Kidney glomerular epithelial cell (primary cell): ENCODE results near the gene RIMS3.

Source experiments
- DNase-seq: peaks from one replicate; lab custom pipeline; 2025; lab: John Stamatoyannopoulos, UW

Gene RIMS3

GRCh38 chr1:40653851-40654537 lies 11.5 kb downstream of the RIMS3 start:
- DNase-seq: no peak

GRCh38 chr1:40652979-40653378 lies 12.5 kb downstream of the RIMS3 start:
- no peak for DNase-seq

GRCh38 chr1:40652468-40652867 lies 13.0 kb downstream of the RIMS3 start:
- DNase-seq: no peak

GRCh38 chr1:40651138-40651857 lies 14.2 kb downstream of the RIMS3 start:
- DNase-seq: no peak

GRCh38 chr1:40650075-40650474 lies 15.4 kb downstream of the RIMS3 start:
- no peak for DNase-seq

- no peak for DNase-seq
These were observed 15.9 kb downstream of the RIMS3 start for GRCh38 chr1:40649592-40649930.

- no peak for DNase-seq
These were observed 16.4 kb downstream of the RIMS3 start for GRCh38 chr1:40648928-40649591.

GRCh38 chr1:40648200-40648599 lies 17.3 kb downstream of the RIMS3 start:
- no peak for DNase-seq

GRCh38 chr1:40646315-40646714 lies 19.2 kb downstream of the RIMS3 start:
- no peak for DNase-seq

- no peak for DNase-seq
These were observed 20.3 kb downstream of the RIMS3 start for GRCh38 chr1:40645118-40645680.

- no peak for DNase-seq
These were observed 23.8 kb downstream of the RIMS3 start for GRCh38 chr1:40641601-40642242.

- DNase-seq: no peak
These were observed 25.0 kb downstream of the RIMS3 start for GRCh38 chr1:40640314-40641076.

GRCh38 chr1:40638097-40639036 lies 27.1 kb downstream of the RIMS3 start:
- DNase-seq: no peak

GRCh38 chr1:40637470-40638007 lies 27.9 kb downstream of the RIMS3 start:
- DNase-seq: no peak

GRCh38 chr1:40636777-40637176 lies 28.7 kb downstream of the RIMS3 start:
- no peak for DNase-seq

GRCh38 chr1:40635763-40636500 lies 29.6 kb downstream of the RIMS3 start:
- DNase-seq: no peak

GRCh38 chr1:40634901-40635655 lies 30.4 kb downstream of the RIMS3 start:
- DNase-seq: peak; percentile 19

- no peak for DNase-seq
These were observed 31.5 kb downstream of the RIMS3 start for GRCh38 chr1:40633931-40634376.

GRCh38 chr1:40633523-40633922 lies 32.0 kb downstream of the RIMS3 start:
- no peak for DNase-seq
